Upper lobe of left lung (tissue), 6 donors: ENCODE measurements around the gene CILP2. TPM values are rescaled to one million over a fixed set of nuclear protein-coding genes. Genes with fewer than 3 reads are reported as not detected.

Experiments
- ATAC-seq, 2 donors: fragments of 200-7000 bp; cut with Tn5 transposase; one replicate each; pipeline ENCODE4 v1.9.1; 2022; ENCODE audit warnings: mild to moderate bottlenecking in 2 of 2, moderate library complexity in 2 of 2; ENCODE audit not compliant: low FRiP score in 2 of 2
- DNase-seq, 2 donors: peaks; one replicate each; pipeline ENCODE4 v3.0.0-alpha.2; 2019 to 2020
- H3K27ac ChIP-seq, 4 donors: fragments of 200-600 bp; sonication (generic); one replicate each; pipeline ENCODE4 v1.5.1; 2016 to 2019
- H3K27me3 ChIP-seq, 4 donors: fragments of 200-600 bp; sonication (generic); one replicate each; pipeline ENCODE4 v1.5.1; 2017 to 2019
- H3K36me3 ChIP-seq, 4 donors: fragments of 200-600 bp; sonication (generic); one replicate each; pipeline ENCODE4 v1.5.1; 2016 to 2019
- H3K4me1 ChIP-seq, 4 donors: fragments of 200-600 bp; sonication (generic); one replicate each; pipeline ENCODE4 v1.5.1; 2018 to 2019
- H3K4me3 ChIP-seq, 4 donors: fragments of 200-600 bp; sonication (generic); one replicate each; pipeline ENCODE4 v1.5.1; 2017 to 2019; ENCODE audit warnings: mild to moderate bottlenecking in 2 of 4, moderate library complexity in 1 of 4
- H3K9me3 ChIP-seq, 4 donors: fragments of 200-600 bp; sonication (generic); one replicate each; pipeline ENCODE4 v1.5.1; 2018 to 2019
- EP300 ChIP-seq, 4 donors: sonication (generic); formaldehyde crosslinking; IDR thresholded peaks; one replicate each; pipeline ENCODE4 v1.5.1; 2017; ENCODE audit warnings: antibody characterized with exemption in 4 of 4, control low read depth in 2 of 4
- POLR2A ChIP-seq, 4 donors: fragments of 450-650 bp; IDR thresholded peaks; one replicate each; pipeline ENCODE4 v1.5.1; 2016 to 2017; ENCODE audit warnings: antibody characterized with exemption in 4 of 4, mild to moderate bottlenecking in 2 of 4
- POLR2AphosphoS5 ChIP-seq, 2 donors: sonication (generic); formaldehyde crosslinking; IDR thresholded peaks; one replicate each; pipeline ENCODE4 v1.5.1; 2017; ENCODE audit warnings: antibody characterized with exemption in 2 of 2
- WGBS, 2 donors: methylation state at CpG; one replicate each; pipeline ENCODE4 v1.1.5; 2017 to 2018; 5-methylcytosine and 5-hydroxymethylcytosine counted together
- total RNA-seq, 6 donors: library from RNA; depleted of rRNA in 4 of 6; stranded (reverse); fragments of >200 nt in 4 of 6; gene quantifications; one replicate each; pipeline versions ENCODE4 v1.1.0 to v1.2.1, GENCODE V29; 2016 to 2021
- TF ChIP-seq, protein P1 (sequence below), 6 experiments: fragments of 450-650 bp in 4 of 6; fragments of 200-600 bp in 2 of 6; sonication (generic) in 2 of 6; IDR thresholded peaks; one replicate each; pipeline ENCODE4 v1.5.1; 2016 to 2019; ENCODE audit warnings: antibody characterized with exemption in 6 of 6
- donor health status: DM: no; HTN: no; CAD: no; lungs with moderate emphysema.
- donor health status: DM: no; HTN: yes; CAD: no; lungs with severe emphysema.

The CILP2 gene
- total RNA-seq, 6 donors from 2014 or later, result 0.14 to 0.37 TPM; not detected in 4

DNA sequence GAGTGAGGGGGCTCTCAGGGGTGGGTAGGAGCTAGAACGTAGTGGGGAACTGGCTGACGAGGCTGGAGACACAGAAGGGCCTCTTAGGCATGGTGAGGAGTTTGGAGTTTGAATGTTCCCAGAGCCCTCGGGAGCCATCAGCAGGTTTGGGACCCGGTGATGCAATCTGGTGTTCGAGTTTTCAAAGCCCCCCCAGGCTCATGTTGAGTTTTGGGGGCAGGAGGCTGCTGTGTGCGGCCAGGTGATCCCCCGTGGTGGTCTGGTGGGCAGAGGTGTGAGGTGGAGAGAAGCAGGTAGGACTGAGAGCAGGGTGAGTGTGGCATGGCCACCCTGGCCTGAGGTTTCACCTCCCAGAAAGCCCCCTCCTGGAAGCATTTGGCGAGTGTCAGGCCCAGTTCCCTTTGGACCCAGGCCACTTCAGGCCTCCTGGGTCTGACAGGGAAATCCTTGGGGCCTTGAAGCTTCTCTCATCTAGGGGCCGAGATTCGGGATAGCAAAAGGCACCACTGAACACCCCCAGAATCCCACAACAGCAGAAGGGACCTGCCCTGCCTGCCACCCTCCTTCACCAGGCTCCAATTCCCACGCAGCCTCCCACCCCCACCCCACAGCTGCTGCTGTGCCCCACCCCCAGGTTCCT lies 8.2 kb upstream of the CILP2 start:
- H3K4me3 ChIP-seq, result no peak overlapping the region
- 75 to 84% methylated on average over 10 to 11 of the region's 11 CpGs for WGBS, 2 donors
- ATAC-seq, result no peak
- H3K36me3 ChIP-seq, result peaks cover 3 to 36% (median 34%) of the 10 kb centered on the region in 4 donors
- H3K9me3 ChIP-seq, result no peaks in the 10 kb centered on the region
- H3K4me1 ChIP-seq, result peaks cover 0 to 18% (median 6%) of the 10 kb centered on the region in 4 donors
- H3K27ac ChIP-seq, result no peak overlapping the region
- DNase-seq, result peak in 1 of 2 donors; percentile 17
- H3K27me3 ChIP-seq, result no peaks in the 10 kb centered on the region
- TF ChIP-seq POLR2A (IDR thresholded peaks at IDR 0.05) (no peak), EP300 (IDR thresholded peaks at IDR 0.05) (no peak), POLR2AphosphoS5 (IDR thresholded peaks at IDR 0.05) (no peak)
- TF ChIP-seq, protein P1, sequence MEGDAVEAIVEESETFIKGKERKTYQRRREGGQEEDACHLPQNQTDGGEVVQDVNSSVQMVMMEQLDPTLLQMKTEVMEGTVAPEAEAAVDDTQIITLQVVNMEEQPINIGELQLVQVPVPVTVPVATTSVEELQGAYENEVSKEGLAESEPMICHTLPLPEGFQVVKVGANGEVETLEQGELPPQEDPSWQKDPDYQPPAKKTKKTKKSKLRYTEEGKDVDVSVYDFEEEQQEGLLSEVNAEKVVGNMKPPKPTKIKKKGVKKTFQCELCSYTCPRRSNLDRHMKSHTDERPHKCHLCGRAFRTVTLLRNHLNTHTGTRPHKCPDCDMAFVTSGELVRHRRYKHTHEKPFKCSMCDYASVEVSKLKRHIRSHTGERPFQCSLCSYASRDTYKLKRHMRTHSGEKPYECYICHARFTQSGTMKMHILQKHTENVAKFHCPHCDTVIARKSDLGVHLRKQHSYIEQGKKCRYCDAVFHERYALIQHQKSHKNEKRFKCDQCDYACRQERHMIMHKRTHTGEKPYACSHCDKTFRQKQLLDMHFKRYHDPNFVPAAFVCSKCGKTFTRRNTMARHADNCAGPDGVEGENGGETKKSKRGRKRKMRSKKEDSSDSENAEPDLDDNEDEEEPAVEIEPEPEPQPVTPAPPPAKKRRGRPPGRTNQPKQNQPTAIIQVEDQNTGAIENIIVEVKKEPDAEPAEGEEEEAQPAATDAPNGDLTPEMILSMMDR (IDR thresholded peaks at IDR 0.05), result no peak

DNA sequence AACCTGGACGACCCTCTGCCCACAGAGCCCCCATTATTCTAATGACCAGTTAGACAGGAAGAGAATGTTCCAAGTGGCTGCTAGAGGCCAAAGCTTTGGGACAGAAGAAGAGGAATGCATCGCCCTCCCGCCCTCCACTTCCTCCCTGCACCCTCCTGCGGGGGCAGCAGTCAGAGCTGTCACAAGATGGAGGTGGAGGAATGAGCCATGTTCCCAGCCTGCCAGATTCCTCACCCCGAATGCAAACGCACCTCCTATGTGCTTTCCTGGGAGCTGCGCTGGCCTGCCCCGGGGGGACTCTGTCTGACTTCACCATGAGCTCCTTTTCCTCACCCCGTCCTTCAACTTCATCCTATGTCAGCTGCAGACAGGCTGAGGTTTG lies 7.7 kb upstream of the CILP2 start:
- DNase-seq (peak in 1 of 2 donors; percentile 10), ATAC-seq (no peak)
- WGBS, 2 donors, result 63 to 67% methylated on average over 5 to 9 of the region's 9 CpGs

DNA sequence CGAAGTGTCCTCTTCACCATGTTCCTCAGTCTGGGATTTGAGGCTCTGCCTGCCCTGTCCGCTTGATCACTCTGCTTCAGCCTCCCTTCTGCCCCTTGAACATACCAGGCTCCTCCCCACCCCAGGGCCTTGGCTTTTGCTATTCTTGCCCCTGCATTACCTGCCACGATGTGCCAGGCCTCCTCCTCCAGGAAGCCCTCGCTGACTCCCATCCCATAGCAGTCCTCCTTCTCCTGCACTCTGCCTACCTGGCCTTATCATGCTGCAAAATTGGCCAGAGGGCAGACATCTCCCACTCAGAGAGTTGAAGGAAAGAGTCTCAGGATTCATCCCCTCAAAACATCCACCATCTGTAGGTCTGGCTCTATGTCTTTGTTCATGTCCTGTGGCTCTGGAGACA lies 7.2 kb upstream of the CILP2 start:
- Histone ChIP-seq H3K9me3 (no peaks in the 10 kb centered on the region), H3K4me1 (peaks cover 0 to 18% (median 6%) of the 10 kb centered on the region in 4 donors), H3K36me3 (peaks cover 3 to 35% (median 32%) of the 10 kb centered on the region in 4 donors), H3K27ac (no peak overlapping the region), H3K4me3 (no peak overlapping the region), H3K27me3 (no peaks in the 10 kb centered on the region)
- ATAC-seq, result no peak
- TF ChIP-seq EP300 (IDR thresholded peaks at IDR 0.05) (no peak), POLR2A (IDR thresholded peaks at IDR 0.05) (no peak), POLR2AphosphoS5 (IDR thresholded peaks at IDR 0.05) (no peak)
- TF ChIP-seq, protein P1 (IDR thresholded peaks at IDR 0.05), result no peak
- 85 to 90% methylated on average over 4 of the region's 4 CpGs for WGBS, 2 donors
- no peak for DNase-seq

More for the DNA sequence above, 7.7 kb upstream of the CILP2 start:
- Histone ChIP-seq H3K4me3 (no peak overlapping the region), H3K9me3 (no peaks in the 10 kb centered on the region), H3K27me3 (no peaks in the 10 kb centered on the region), H3K27ac (no peak overlapping the region), H3K36me3 (peaks cover 3 to 36% (median 34%) of the 10 kb centered on the region in 4 donors), H3K4me1 (peaks cover 0 to 18% (median 6%) of the 10 kb centered on the region in 4 donors)
- no peak for TF ChIP-seq POLR2AphosphoS5 (IDR thresholded peaks at IDR 0.05)
- no peak for TF ChIP-seq EP300 (IDR thresholded peaks at IDR 0.05)
- TF ChIP-seq, protein P1 (IDR thresholded peaks at IDR 0.05), result no peak
- TF ChIP-seq POLR2A (IDR thresholded peaks at IDR 0.05), result no peak

DNA sequence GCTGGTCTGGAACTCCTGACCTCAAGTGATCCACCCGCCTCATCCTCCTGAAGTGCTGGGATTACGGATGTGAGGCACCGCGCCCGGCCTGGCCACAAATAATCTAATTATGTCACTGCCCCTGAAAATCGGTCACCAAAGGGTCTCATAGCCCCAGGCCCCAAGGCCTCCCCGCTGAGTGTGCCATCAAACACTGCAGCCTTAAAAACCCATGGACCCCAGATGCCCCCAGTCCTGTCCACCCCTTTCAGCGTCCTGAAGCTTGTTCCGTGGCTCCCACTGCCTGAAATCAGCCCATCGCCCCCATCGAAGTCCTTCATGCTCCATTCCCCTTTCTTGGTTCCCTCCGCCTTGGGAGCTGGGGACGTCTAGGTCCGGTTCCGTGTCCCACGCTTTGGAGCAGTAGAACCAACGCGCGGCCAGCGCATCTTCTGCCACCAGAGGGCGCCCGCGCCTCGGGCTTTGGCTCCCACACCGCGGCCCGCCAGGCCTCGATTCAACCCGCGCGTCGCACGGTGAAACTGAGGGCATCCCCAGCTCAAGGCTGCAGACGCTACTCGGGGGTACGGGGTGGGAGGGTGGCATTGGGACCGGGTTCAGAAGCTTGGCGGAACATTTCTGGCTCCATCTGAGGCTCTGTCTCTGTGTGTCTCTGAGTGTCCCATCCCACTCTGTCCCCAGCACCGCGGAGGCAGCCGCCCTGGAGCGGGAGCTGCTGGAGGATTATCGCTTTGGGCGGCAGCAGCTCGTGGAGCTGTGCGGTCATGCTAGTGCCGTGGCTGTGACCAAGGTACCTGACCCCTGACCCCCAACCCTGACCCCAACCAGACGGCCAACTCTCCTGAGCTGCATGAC lies 5.9 kb upstream of the CILP2 start:
- no peak overlapping the region for H3K4me3 ChIP-seq
- peaks cover 0 to 1% (median 0%) of the 10 kb centered on the region in 4 donors for H3K27me3 ChIP-seq
- WGBS, 2 donors, result 27 to 31% methylated on average over 33 to 36 of the region's 48 CpGs
- peak in 1 of 2 donors; percentile 17 for TF ChIP-seq POLR2AphosphoS5 (IDR thresholded peaks at IDR 0.05)
- TF ChIP-seq EP300 (IDR thresholded peaks at IDR 0.05), result no peak
- TF ChIP-seq POLR2A (IDR thresholded peaks at IDR 0.05), result no peak
- TF ChIP-seq, protein P1 (IDR thresholded peaks at IDR 0.05), result peak; percentile 90 to 97 (median 96)
- no peaks in the 10 kb centered on the region for H3K9me3 ChIP-seq
- H3K27ac ChIP-seq, result no peak overlapping the region
- peak; percentile 85 to 98 for DNase-seq
- ATAC-seq, result peak; percentile 73 to 89
- H3K36me3 ChIP-seq, result peaks cover 3 to 23% (median 19%) of the 10 kb centered on the region in 4 donors
- H3K4me1 ChIP-seq, result peaks cover 1 to 19% (median 6%) of the 10 kb centered on the region in 4 donors
